K562 (cell line): ENCODE results near the gene COL7A1. TPM values are rescaled to one million over a fixed set of nuclear protein-coding genes. Genes with fewer than 3 reads are reported as not detected.
A peak's percentile ranks its signal among the peaks of the same experiment; 100 is the strongest.

Experiments used
- ATAC-seq: fragments of 200-7000 bp; cut with Tn5 transposase; 3 replicates; pipeline ENCODE4 v1.9.1; 2020; ENCODE audit warnings: moderate library complexity
- BruUV-seq: library from RNA; stranded (reverse); fragments of 400-500 nt; replicated peaks from 2 replicates; lab custom pipeline; 2021; lab: Mats Ljungman, UMichigan
- CTCF ChIA-PET: fragments of 300-600 bp; formaldehyde crosslinking; extraction: SDS; loops from one replicate; lab custom pipeline; 2021; ENCODE audit warnings: low intra/inter-chr PET ratio; lab: Yijun Ruan, JAX
- POLR2A ChIA-PET: fragments of 300-600, 350-650 bp; sonication (Branson Sonifier 250); formaldehyde crosslinking; extraction: SDS; loops from one replicate; lab custom pipeline; 2021; ENCODE audit warnings: antibody characterized with exemption, inconsistent platforms; lab: Yijun Ruan, JAX
- DNase-seq, 4 experiments: peaks; one replicate each; pipeline versions ENCODE4 v3.0.0 to v3.0.0-alpha.2; 2011 to 2018; ENCODE audit warnings: low spot score in 3 of 4, mixed read lengths in 3 of 4; ENCODE audit errors: extremely low read depth in 1 of 4
- FAIRE-seq: peaks from 2 replicates; lab custom pipeline; 2011; peaks lifted over from hg19 to GRCh38; lab: Jason Lieb, UNC
- H2AFZ ChIP-seq: 2 replicates; pipeline ENCODE4 v1.6.0; 2011; ENCODE audit warnings: low read depth, low read length, control low read depth, inconsistent platforms
- H3K27ac ChIP-seq: fragments of 200-600 bp; 3 replicates; pipeline ENCODE4 v1.8.0; 2011; ENCODE audit warnings: low read depth, mild to moderate bottlenecking, control low read depth, inconsistent platforms, low read length, moderate library complexity, mixed read lengths; ENCODE audit errors: extremely low read depth
- H3K27me3 ChIP-seq, 2 experiments: fragments of 300-600 bp in 1 of 2; 2 replicates in 1 of 2; 3 replicates in 1 of 2; pipeline versions ENCODE4 v1.6.0 to v1.8.0; 2011; ENCODE audit warnings: inconsistent platforms in 2 of 2, low read length in 2 of 2, mild to moderate bottlenecking in 1 of 2, mixed read lengths in 1 of 2, moderate library complexity in 1 of 2; ENCODE audit not compliant: control insufficient read depth in 2 of 2, insufficient read depth in 2 of 2
- H3K36me3 ChIP-seq: fragments of 300-600 bp; 3 replicates; pipeline ENCODE4 v1.8.0; 2011; ENCODE audit warnings: mild to moderate bottlenecking, low read length, inconsistent platforms; ENCODE audit not compliant: control insufficient read depth, insufficient read depth
- H3K4me1 ChIP-seq, 2 experiments: fragments of 200-600 bp in 1 of 2; replicated peaks in 1 of 2; 2 replicates in 1 of 2; 3 replicates in 1 of 2; pipeline versions ENCODE4 v1.5.1 to v1.8.0; 2011; ENCODE audit warnings: inconsistent platforms in 2 of 2, low read length in 2 of 2, mild to moderate bottlenecking in 1 of 2, mixed read lengths in 1 of 2, moderate library complexity in 1 of 2; ENCODE audit not compliant: control insufficient read depth in 2 of 2, insufficient read depth in 2 of 2
- H3K4me2 ChIP-seq: 2 replicates; pipeline ENCODE4 v1.6.1; 2011; ENCODE audit warnings: low read length, control low read depth, inconsistent platforms, mixed read lengths; ENCODE audit not compliant: insufficient read depth
- H3K4me3 ChIP-seq: fragments of 200-600 bp; sonication (generic), shearing (Covaris generic); 2 replicates; pipeline ENCODE4 v1.5.1; 2016; ENCODE audit warnings: control low read depth, inconsistent platforms
- H3K79me2 ChIP-seq: fragments of 200-600 bp; 3 replicates; pipeline ENCODE4 v1.8.0; 2011; ENCODE audit warnings: low read length, inconsistent platforms; ENCODE audit not compliant: control insufficient read depth, insufficient read depth
- H3K9ac ChIP-seq, 2 experiments: 2 replicates each; pipeline versions ENCODE4 v1.6.0 to v1.6.1; 2011; ENCODE audit warnings: low read depth in 2 of 2, low read length in 2 of 2, control low read depth in 1 of 2, inconsistent platforms in 1 of 2, mild to moderate bottlenecking in 1 of 2, mixed read lengths in 1 of 2; ENCODE audit not compliant: insufficient read depth in 1 of 2
- H3K9me1 ChIP-seq: one replicate; pipeline ENCODE4 v1.6.0; 2011; ENCODE audit warnings: inconsistent platforms, mild to moderate bottlenecking, low read length, moderate library complexity; ENCODE audit not compliant: control insufficient read depth, insufficient read depth
- H3K9me3 ChIP-seq: replicated peaks from 2 replicates; pipeline ENCODE4 v1.5.1; 2011; ENCODE audit warnings: low read depth, low read length, inconsistent platforms; ENCODE audit not compliant: control insufficient read depth, insufficient read depth
- H4K20me1 ChIP-seq: replicated peaks from 2 replicates; pipeline ENCODE4 v1.6.1; 2011; ENCODE audit warnings: low read length, inconsistent platforms, mixed read lengths; ENCODE audit not compliant: control insufficient read depth, insufficient read depth
- CAMTA2 ChIP-seq: fragments of 250-450 bp; sonication (Bioruptor Pico); conservative IDR thresholded peaks from 2 replicates; pipeline ENCODE4 v1.5.1; 2022
- GATA2 ChIP-seq: sonication (generic); formaldehyde crosslinking; IDR thresholded peaks from 2 replicates; pipeline ENCODE4 v1.4.0; 2020; ENCODE audit warnings: mild to moderate bottlenecking, missing genetic modification reagents
- L3MBTL2 ChIP-seq: fragments of 450-650 bp; IDR thresholded peaks from 2 replicates; pipeline ENCODE4 v1.6.1; 2016; ENCODE audit warnings: mild to moderate bottlenecking, moderate library complexity
- PHF8 ChIP-seq: fragments of 200-600 bp; sonication (generic); IDR thresholded peaks from 2 replicates; pipeline ENCODE4 v1.6.1; 2012; ENCODE audit warnings: mixed run types, mild to moderate bottlenecking, inconsistent platforms, low read length, moderate library complexity, borderline replicate concordance
- POLR2G ChIP-seq: fragments of 200-400 bp; formaldehyde crosslinking; IDR thresholded peaks from 2 replicates; pipeline ENCODE4 v1.6.1; 2017; ENCODE audit warnings: low read depth, mild to moderate bottlenecking, antibody characterized with exemption, low read length, moderate library complexity
- ZNF217 ChIP-seq: sonication (generic); formaldehyde crosslinking; IDR thresholded peaks from 2 replicates; pipeline ENCODE4 v1.8.0; 2022; ENCODE audit warnings: mild to moderate bottlenecking, missing genetic modification reagents
- WGBS: fragments of 100-300 bp; shearing (Covaris generic); methylation state at CpG from one replicate; pipeline ENCODE4 v1.1.6; 2016; ENCODE audit warnings: low coverage, mixed read lengths; ENCODE audit not compliant: insufficient coverage; ENCODE audit errors: missing lambda C conversion rate; 5-methylcytosine and 5-hydroxymethylcytosine counted together
- in situ Hi-C: fragments of 300-500 bp; cut with MboI; formaldehyde crosslinking; loops from 4 replicates; pipeline ENCODE4 v1.15.0; 2018; ENCODE audit warnings: inconsistent platforms, mixed read lengths
- intact Hi-C: fragments of 100-400 bp; cut with micrococcal nuclease; formaldehyde crosslinking; loops from 2 replicates; pipeline ENCODE4 v1.14.2; 2022
- polyA plus RNA-seq, 8 experiments: library from polyadenylated mRNA; depleted of rRNA in 4 of 8; stranded (reverse) in 5 of 8; unstranded in 3 of 8; fragments of >200 nt; fragmentation: Nextera tagmentation in 2 of 8; fragmentation: Illumina TruSeq in 1 of 8; extraction: Ambion mirVana in 2 of 8; extraction: Trizol in 1 of 8; gene quantifications; 2 replicates each; pipeline versions ENCODE4 v1.2.1 to v1.2.3, GENCODE V29; 2011 to 2014; ENCODE audit warnings: inconsistent platforms in 1 of 8, missing spikeins in 1 of 8
- total RNA-seq, 7 experiments: library from RNA; depleted of rRNA in 6 of 7; stranded (reverse); fragments of >200 nt in 6 of 7; fragmentation: Illumina TruSeq in 2 of 7; extraction: Trizol in 2 of 7; gene quantifications; 2 replicates each; pipeline versions ENCODE4 v1.2.1 to v1.2.3, GENCODE V29; 2011 to 2021; ENCODE audit warnings: low replicate concordance in 1 of 7

Gene COL7A1
- total and polyA plus RNA-seq, 9 of the 15 experiments (the other 6 are each of a cell fraction or from before 2014, with no cell fraction given), result 0.09 to 0.66 (median 0.35) TPM; not detected in 3

DNA sequence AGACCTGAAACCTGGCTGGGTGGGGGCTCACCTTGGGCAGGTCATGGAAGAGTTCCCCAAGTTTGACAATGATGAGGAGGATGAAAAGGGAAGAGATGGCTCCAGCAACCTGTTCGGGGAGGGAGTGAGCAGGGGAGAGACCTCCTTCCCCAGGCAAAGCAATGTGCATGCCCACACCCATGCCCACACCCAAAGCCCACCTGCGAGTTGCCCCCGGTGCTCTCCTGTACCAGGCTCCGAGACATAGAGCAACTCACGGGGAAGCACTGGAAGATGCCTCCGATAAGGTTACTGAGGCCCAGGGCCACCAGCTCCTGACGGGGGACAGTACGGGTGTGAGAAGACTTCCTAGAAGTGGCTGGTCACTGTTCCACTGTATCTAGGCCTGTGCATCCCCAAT is 35.3 kb upstream of the COL7A1 start:
- Histone ChIP-seq H3K36me3 (peaks cover 66% of the 10 kb centered on the region; the same call in 2 of the 3 replicates), H3K4me1 (peaks cover 0 to 19% of the 10 kb centered on the region in 2 experiments; a peak in 4 of 5 replicates), H3K4me2 (no peak overlapping the region), H3K27ac (no peak overlapping the region), H3K27me3 (no peaks in the 10 kb centered on the region), H3K9me1 (peaks cover 4% of the 10 kb centered on the region), H3K9ac (peak overlapping the region in 1 of 2 experiments; percentile 9; a peak in 1 of 4 replicates), H2AFZ (no peak overlapping the region), H3K4me3 (no peak overlapping the region), H3K79me2 (peaks cover 11% of the 10 kb centered on the region), H3K9me3 (no peaks in the 10 kb centered on the region), H4K20me1 (no peaks in the 10 kb centered on the region)
- no peak for ATAC-seq
- in situ Hi-C loops (no loop called here), intact Hi-C loops (no loop called here)
- CTCF ChIA-PET, result no interaction called here
- no TSS peak for BruUV-seq
- FAIRE-seq, result no peak
- POLR2A ChIA-PET, result no interaction called here
- 100% methylated on average over 3 of the region's 8 CpGs for WGBS
- DNase-seq, result no peak
- TF ChIP-seq PHF8, result no peak
- no peak for TF ChIP-seq ZNF217 (CRISPR knock-in tag)
- no peak for TF ChIP-seq L3MBTL2
- TF ChIP-seq, all 486 proteins: peak for 0

DNA sequence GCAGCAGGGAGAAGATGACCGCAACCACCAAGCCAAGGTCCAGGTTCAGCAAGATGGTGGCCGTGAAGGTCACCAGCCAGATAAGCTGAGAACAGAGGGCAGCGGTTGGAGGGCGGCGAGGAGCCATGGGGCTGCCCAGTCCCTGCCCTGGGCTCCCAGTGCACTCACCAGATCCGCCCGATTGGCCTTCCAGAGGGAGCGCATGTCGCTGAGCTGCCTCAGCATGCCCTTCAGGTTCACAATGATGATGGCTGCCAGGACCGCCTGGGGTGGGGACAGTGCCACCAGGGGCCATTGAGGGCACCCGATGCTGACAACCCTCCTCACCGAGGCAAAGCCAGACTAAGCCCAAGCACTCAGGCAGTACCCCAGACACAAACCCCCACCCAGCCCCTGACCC is 34.8 kb upstream of the COL7A1 start:
- ATAC-seq, result no peak
- peaks cover 4% of the 10 kb centered on the region for H3K9me1 ChIP-seq
- no peaks in the 10 kb centered on the region for H4K20me1 ChIP-seq
- POLR2A ChIA-PET, result no interaction called here
- H3K9me3 ChIP-seq, result no peaks in the 10 kb centered on the region
- H3K36me3 ChIP-seq, result peaks cover 70% of the 10 kb centered on the region; the same call in 2 of the 3 replicates
- H3K9ac ChIP-seq, result no peak overlapping the region
- FAIRE-seq, result no peak
- H3K27me3 ChIP-seq, result no peaks in the 10 kb centered on the region
- H3K4me1 ChIP-seq, result peaks cover 0 to 13% of the 10 kb centered on the region in 2 experiments; a peak in 4 of 5 replicates
- 93% methylated on average over 8 of the region's 12 CpGs for WGBS
- 0 out of 2 replicates have a peak, but pooled peaks have one; percentile 26 for TF ChIP-seq POLR2G
- no peak for TF ChIP-seq GATA2 (CRISPR knock-in tag)
- no peak for TF ChIP-seq CAMTA2
- in situ Hi-C loops, result no loop called here
- H3K4me3 ChIP-seq, result no peak overlapping the region
- no TSS peak for BruUV-seq
- intact Hi-C loops, result no loop called here
- DNase-seq, result no peak
- H3K79me2 ChIP-seq, result peaks cover 8% of the 10 kb centered on the region
- no peak overlapping the region for H2AFZ ChIP-seq
- no peak overlapping the region for H3K4me2 ChIP-seq
- no peak overlapping the region for H3K27ac ChIP-seq
- CTCF ChIA-PET, result no interaction called here
